ENCODE measurements around the gene SCN3B. TPM values are rescaled to one million over a fixed set of nuclear protein-coding genes. Genes with fewer than 3 reads are reported as not detected.
A peak's percentile ranks its signal among the peaks of the same experiment; 100 is the strongest.

SCN3B gene
- total RNA-seq, 1 donor from 2014 or later = 2.5 TPM

DNA sequence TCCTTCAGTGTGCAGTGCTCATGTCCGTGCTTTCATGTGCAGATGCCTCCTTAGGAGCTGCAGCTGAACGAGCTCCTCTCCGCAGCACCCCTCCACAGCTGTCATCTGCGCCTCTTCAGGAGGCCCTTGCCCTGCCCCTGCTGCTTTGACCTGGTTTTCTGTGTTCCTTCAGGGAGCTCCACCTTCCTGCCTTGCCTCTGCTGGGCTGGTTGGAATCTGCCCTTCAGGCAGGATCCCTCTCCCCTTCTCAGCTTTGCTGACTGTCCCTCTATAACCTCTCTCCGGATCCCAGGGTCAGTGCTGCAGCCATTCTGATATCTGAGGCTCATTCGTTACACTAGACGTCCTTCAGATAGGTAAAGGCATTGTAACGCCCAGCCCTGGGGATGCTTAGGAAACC, 67.9 kb downstream of the SCN3B start:
- H3K27ac Mint-ChIP-seq = peak overlapping the region; percentile 7
- H3K4me1 Mint-ChIP-seq (ENCODE audit: unreplicated experiment) = peaks cover 19% of the 10 kb centered on the region
- TF ChIP-seq, protein P1, sequence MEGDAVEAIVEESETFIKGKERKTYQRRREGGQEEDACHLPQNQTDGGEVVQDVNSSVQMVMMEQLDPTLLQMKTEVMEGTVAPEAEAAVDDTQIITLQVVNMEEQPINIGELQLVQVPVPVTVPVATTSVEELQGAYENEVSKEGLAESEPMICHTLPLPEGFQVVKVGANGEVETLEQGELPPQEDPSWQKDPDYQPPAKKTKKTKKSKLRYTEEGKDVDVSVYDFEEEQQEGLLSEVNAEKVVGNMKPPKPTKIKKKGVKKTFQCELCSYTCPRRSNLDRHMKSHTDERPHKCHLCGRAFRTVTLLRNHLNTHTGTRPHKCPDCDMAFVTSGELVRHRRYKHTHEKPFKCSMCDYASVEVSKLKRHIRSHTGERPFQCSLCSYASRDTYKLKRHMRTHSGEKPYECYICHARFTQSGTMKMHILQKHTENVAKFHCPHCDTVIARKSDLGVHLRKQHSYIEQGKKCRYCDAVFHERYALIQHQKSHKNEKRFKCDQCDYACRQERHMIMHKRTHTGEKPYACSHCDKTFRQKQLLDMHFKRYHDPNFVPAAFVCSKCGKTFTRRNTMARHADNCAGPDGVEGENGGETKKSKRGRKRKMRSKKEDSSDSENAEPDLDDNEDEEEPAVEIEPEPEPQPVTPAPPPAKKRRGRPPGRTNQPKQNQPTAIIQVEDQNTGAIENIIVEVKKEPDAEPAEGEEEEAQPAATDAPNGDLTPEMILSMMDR (conservative IDR thresholded peaks at IDR 0.05) = no peak
- H3K9me3 Mint-ChIP-seq = no peaks in the 10 kb centered on the region
- DNase-seq (ENCODE audit: extremely low spot score, unreplicated experiment) = no peak
- peak overlapping the region; percentile 5 for H3K4me3 Mint-ChIP-seq
- peaks cover 5% of the 10 kb centered on the region for H3K36me3 Mint-ChIP-seq
- H3K27me3 Mint-ChIP-seq = peaks cover 4% of the 10 kb centered on the region

DNA sequence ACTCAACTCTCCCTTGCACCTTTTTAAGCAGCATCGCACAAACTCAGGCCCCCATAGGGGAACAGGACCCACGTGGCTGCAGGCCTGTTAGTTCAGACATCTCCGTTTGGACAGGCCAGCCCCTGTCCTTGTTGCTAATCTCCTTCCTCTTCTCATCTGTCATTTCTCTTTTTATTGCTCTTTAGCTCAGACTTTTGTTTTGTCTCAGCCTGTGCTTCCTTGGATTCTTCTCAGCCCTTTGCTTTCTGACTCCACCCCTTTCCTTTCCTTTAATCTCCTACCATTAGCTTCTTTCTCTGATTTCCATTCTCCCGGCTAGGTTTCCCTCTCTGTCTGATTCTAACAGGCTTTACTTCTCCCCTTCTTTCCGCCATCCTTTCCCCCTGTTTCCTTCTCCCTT, 68.7 kb downstream of the SCN3B start:
- Mint-ChIP-seq H3K27ac (no peak overlapping the region), H3K27me3 (peaks cover 8% of the 10 kb centered on the region), H3K4me3 (no peak overlapping the region), H3K4me1 (ENCODE audit: unreplicated experiment) (peaks cover 25% of the 10 kb centered on the region), H3K9me3 (no peaks in the 10 kb centered on the region), H3K36me3 (peaks cover 5% of the 10 kb centered on the region)
- DNase-seq (ENCODE audit: extremely low spot score, unreplicated experiment) = no peak
- TF ChIP-seq, protein P1 (conservative IDR thresholded peaks at IDR 0.05) = no peak

GRCh38 chr11:123585206-123585605, 69.2 kb downstream of the SCN3B start:
- peaks cover 28% of the 10 kb centered on the region for H3K4me1 Mint-ChIP-seq (ENCODE audit: unreplicated experiment)
- H3K27ac Mint-ChIP-seq = no peak overlapping the region
- no peak for DNase-seq (ENCODE audit: extremely low spot score, unreplicated experiment)
- no peaks in the 10 kb centered on the region for H3K9me3 Mint-ChIP-seq
- TF ChIP-seq, protein P1 (conservative IDR thresholded peaks at IDR 0.05) = no peak
- H3K27me3 Mint-ChIP-seq = peaks cover 12% of the 10 kb centered on the region
- no peak overlapping the region for H3K4me3 Mint-ChIP-seq
- peaks cover 5% of the 10 kb centered on the region for H3K36me3 Mint-ChIP-seq

DNA sequence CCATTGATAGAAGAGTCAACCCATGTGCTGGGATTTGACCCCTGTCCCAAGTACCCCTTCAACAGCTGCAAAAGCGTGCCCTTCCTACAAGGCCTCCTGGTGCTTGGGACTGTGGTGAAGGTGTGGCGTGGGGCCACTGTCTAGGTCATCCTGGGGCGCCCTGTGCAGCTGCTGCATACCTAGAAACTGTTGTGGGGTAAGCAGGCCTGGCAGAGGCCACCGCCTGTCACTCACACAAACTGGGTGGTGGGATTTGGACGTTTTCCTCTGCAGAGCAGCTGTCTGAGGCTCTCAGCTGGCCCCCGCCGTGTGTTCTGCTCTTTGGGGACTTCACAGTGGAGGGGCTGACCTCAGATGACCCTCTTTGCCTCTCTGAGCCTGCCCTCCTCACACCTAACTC, 69.7 kb downstream of the SCN3B start:
- peaks cover 12% of the 10 kb centered on the region for H3K27me3 Mint-ChIP-seq
- peaks cover 28% of the 10 kb centered on the region for H3K4me1 Mint-ChIP-seq (ENCODE audit: unreplicated experiment)
- no peak for DNase-seq (ENCODE audit: extremely low spot score, unreplicated experiment)
- no peak overlapping the region for H3K4me3 Mint-ChIP-seq
- peaks cover 5% of the 10 kb centered on the region for H3K36me3 Mint-ChIP-seq
- TF ChIP-seq, protein P1 (conservative IDR thresholded peaks at IDR 0.05) = no peak
- H3K9me3 Mint-ChIP-seq = no peaks in the 10 kb centered on the region
- no peak overlapping the region for H3K27ac Mint-ChIP-seq

- Mint-ChIP-seq H3K36me3 (peaks cover 5% of the 10 kb centered on the region), H3K9me3 (no peaks in the 10 kb centered on the region), H3K4me1 (ENCODE audit: unreplicated experiment) (peaks cover 28% of the 10 kb centered on the region), H3K27me3 (peaks cover 12% of the 10 kb centered on the region), H3K4me3 (no peak overlapping the region), H3K27ac (no peak overlapping the region)
- DNase-seq (ENCODE audit: extremely low spot score, unreplicated experiment) = no peak
- TF ChIP-seq, protein P1 (conservative IDR thresholded peaks at IDR 0.05) = no peak
Measured at GRCh38 chr11:123584186-123584585, 70.2 kb downstream of the SCN3B start.

GRCh38 chr11:123582992-123583504, 71.4 kb downstream of the SCN3B start:
- TF ChIP-seq, protein P1 (conservative IDR thresholded peaks at IDR 0.05) = no peak
- peaks cover 5% of the 10 kb centered on the region for H3K36me3 Mint-ChIP-seq
- H3K27ac Mint-ChIP-seq = peak overlapping the region; percentile 19
- no peaks in the 10 kb centered on the region for H3K9me3 Mint-ChIP-seq
- DNase-seq (ENCODE audit: extremely low spot score, unreplicated experiment) = no peak
- no peak overlapping the region for H3K4me3 Mint-ChIP-seq
- H3K27me3 Mint-ChIP-seq = peaks cover 12% of the 10 kb centered on the region
- peaks cover 28% of the 10 kb centered on the region for H3K4me1 Mint-ChIP-seq (ENCODE audit: unreplicated experiment)
